Activated naive CD4-positive, alpha-beta T cell treated with anti-CD3 and anti-CD28 coated beads, Interleukin-2, amount 50 U/mL, for 72 hours (primary cell): ENCODE data around the gene MKNK1. TPM values are rescaled to one million over a fixed set of nuclear protein-coding genes. Genes with fewer than 3 reads are reported as not detected.
A peak's percentile ranks its signal among the peaks of the same experiment; 100 is the strongest.

ENCODE experiments used
- ATAC-seq, 2 donors: fragments of 150-1000 bp; cut with Tn5 transposase; 2 replicates each; pipeline ENCODE4 v1.10.0; 2021; ENCODE audit warnings: mild to moderate bottlenecking in 2 of 2, moderate library complexity in 2 of 2
- DNase-seq, 2 donors: peaks; one replicate each; pipeline ENCODE4 v3.0.0; 2021 to 2022; ENCODE audit warnings: low spot score in 2 of 2
- H3K27ac Mint-ChIP-seq, 2 donors: one replicate each; pipeline ENCODE4 v1.8.0; 2022; ENCODE audit warnings: mild to moderate bottlenecking in 2 of 2, mixed read lengths in 2 of 2
- H3K36me3 Mint-ChIP-seq, 2 donors: one replicate each; pipeline ENCODE4 v1.8.0; 2022; ENCODE audit warnings: mixed read lengths in 2 of 2
- H3K9me3 Mint-ChIP-seq, 2 donors: one replicate each; pipeline ENCODE4 v1.8.0; 2022; ENCODE audit warnings: mixed read lengths in 2 of 2
- total RNA-seq, 2 donors: library from RNA; stranded (reverse); gene quantifications; one replicate each; pipeline ENCODE4 v1.2.3, GENCODE V29; 2022

MKNK1 gene
- total RNA-seq, 2 donors from 2014 or later: 37.3 to 48.7 TPM

DNA sequence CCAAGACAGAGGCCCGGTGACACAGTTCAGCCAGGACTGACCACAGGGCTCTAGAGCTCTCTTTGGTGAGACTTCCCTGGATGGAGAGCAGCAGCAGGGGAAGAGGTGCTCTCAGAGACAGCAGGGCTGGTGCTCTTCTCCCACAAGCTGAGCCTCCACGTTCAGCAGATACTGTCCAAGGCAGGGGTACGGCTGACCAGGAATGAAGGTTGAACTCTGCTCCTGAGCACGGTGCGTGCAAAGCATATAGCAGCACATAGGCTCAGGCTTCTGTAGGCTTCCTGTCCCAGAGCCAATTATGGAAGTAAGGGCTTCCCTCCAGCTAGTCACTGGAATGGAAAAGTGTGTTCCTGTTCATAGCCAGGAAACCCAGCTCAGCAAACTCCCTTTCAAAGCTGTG, 90.5 kb downstream of the MKNK1 start:
- Mint-ChIP-seq H3K9me3 (no peaks in the 10 kb centered on the region), H3K36me3 (no peaks in the 10 kb centered on the region), H3K27ac (no peak overlapping the region)
- ATAC-seq (no peak), DNase-seq (no peak)

DNA sequence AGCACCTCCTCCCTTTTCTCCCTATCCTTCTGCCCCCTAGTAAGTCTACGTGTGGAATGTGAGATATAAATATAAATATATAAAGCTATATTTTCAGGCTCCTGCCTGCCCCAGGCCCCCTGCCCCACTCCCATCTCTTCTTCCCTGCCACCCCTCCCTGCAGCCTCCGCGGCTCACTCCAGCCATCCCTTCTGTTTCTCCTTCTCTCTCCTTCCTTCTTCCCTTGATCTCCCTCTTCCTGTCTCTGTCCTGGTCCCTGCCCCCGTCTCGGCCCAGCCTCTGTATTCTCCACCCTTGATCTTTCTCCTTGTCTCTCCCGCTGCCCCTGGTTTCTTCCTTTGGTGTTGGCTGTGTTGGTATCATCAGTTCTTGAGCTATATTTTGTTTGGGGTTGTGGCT, 91.3 kb downstream of the MKNK1 start:
- no peak for DNase-seq
- Mint-ChIP-seq H3K9me3 (no peaks in the 10 kb centered on the region), H3K36me3 (no peaks in the 10 kb centered on the region), H3K27ac (no peak overlapping the region)
- ATAC-seq: no peak

DNA sequence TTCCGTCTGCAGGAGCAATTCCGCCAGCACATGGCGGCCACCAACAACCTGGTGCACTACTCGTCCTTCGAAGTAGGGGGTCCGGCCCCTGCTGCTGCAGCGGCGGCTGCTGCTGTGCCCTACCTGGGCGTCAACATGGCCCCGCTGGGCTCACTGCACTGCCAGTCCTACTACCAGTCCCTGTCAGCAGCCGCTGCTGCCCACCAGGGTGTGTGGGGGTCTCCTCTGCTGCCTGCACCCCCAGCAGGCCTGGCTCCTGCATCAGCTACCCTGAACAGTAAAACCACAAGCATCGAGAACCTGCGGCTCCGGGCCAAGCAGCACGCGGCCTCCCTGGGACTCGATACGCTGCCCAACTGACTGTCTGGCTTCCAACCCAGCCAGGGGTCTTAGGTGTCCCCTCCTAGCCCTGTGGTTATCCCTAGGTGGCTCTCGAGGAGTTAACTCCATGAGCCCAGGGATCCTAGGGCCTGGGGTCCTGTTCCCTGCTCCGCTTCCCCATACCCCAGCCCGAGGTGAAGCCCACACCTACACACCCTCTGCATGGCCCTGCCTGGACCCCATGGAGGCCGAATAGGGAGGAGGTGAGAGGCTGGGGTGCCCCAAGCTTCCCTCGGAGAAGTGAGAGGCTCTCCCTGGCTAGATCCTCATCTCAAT, 91.8 kb downstream of the MKNK1 start:
- Mint-ChIP-seq H3K9me3 (no peaks in the 10 kb centered on the region), H3K27ac (no peak overlapping the region), H3K36me3 (no peaks in the 10 kb centered on the region)
- ATAC-seq (no peak), DNase-seq (no peak)

DNA sequence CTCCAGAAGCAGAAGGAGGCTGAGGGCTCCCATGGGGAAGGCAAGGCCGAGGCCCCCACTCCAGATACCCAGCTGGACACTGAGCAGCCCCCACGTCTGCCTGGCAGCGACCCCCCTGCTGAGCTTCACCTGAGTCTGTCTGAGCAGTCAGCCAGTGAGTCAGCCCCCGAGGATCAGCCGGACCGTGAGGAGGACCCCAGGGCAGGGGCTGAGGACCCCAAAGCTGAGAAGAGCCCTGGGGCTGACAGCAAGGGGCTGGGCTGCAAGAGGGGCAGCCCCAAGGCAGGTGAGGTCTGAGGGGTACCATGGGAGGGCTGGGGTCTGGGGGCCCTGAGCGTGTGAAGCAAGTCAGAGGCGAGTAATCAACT, 93.1 kb downstream of the MKNK1 start:
- Mint-ChIP-seq H3K36me3 (no peaks in the 10 kb centered on the region), H3K9me3 (no peaks in the 10 kb centered on the region), H3K27ac (no peak overlapping the region)
- DNase-seq (no peak), ATAC-seq (no peak)

DNA sequence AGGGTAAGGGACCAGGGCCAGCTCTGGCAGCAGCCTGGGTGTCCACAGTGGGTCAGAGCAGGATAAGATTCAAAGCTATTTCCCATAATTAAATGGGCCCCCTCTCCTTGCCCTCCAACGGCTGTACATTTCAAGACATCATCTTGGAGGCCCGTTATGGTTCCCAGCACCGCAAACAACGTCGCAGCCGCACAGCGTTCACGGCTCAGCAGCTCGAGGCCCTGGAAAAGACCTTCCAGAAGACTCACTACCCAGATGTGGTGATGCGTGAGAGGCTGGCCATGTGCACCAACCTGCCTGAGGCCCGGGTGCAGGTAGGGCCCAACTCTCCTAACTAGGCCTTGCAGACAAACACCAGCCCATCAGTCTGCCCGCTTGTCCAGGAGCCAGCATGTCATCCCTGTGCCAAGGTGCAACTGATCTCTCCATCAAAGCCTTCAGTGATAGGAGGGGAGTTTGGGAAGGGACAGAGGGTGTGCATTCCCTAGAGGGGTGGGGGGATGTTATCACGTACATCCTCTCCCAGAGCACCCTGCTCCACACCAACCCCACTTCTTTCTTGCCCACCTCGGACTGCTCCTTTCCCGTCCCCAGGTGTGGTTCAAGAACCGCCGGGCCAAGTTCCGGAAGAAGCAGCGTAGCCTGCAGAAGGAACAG, 93.6 kb downstream of the MKNK1 start:
- no peak for DNase-seq
- Mint-ChIP-seq H3K36me3 (no peaks in the 10 kb centered on the region), H3K9me3 (no peaks in the 10 kb centered on the region), H3K27ac (no peak overlapping the region)
- ATAC-seq: no peak

DNA sequence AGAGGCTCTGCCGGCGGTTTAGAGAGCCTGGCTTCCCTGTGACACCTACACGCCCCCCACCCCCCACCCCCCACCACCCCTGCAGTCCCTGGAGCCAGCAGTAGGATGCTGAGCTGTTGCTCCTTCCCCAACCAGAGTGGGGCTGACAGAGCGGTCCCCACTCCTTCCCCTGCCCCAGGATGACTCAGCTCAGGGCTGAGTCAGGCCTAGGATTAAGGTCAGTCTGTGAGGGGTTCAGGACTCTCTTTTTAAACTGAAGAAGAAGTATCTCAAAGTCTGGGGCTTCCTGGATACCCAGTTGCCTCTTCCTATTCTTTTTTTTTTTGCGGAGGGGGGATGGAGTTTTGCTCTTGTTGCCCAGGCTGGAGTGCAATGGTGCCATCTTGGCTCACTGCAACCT, 95.3 kb downstream of the MKNK1 start:
- H3K27ac Mint-ChIP-seq: no peak overlapping the region
- peak; percentile 66 to 67 for ATAC-seq
- no peaks in the 10 kb centered on the region for H3K9me3 Mint-ChIP-seq
- no peaks in the 10 kb centered on the region for H3K36me3 Mint-ChIP-seq
- no peak for DNase-seq

Other genes starting within 250 kb of the MKNK1 start
- 1 to 10 TPM; 5.5 to 5.7 TPM for gene FAAH, start 210.0 kb downstream of the MKNK1 start, total RNA-seq
- under 1 TPM; 0.09 to 0.54 TPM for gene DMBX1, start 114.4 kb downstream of the MKNK1 start, total RNA-seq
- gene KNCN, start 52.6 kb downstream of the MKNK1 start, total RNA-seq: not detected
- gene MOB3C, start 12.5 kb upstream of the MKNK1 start, total RNA-seq: 10 to 100 TPM; 11.1 to 12.8 TPM
- gene ATPAF1, start 64.1 kb upstream of the MKNK1 start, total RNA-seq: 10 to 100 TPM; 36.2 to 50.2 TPM
- gene TEX38, start 67.6 kb upstream of the MKNK1 start, total RNA-seq: under 1 TPM in 1 of 2 donors, not detected in 1; 0.55 TPM
- gene EFCAB14, start 114.8 kb upstream of the MKNK1 start, total RNA-seq: 10 to 100 TPM; 41.4 to 45.1 TPM
- gene CYP4B1, start 194.8 kb upstream of the MKNK1 start, total RNA-seq: not detected